Neural progenitor cell (in vitro differentiated cells): ENCODE results near the gene FLT3. TPM values are rescaled to one million over a fixed set of nuclear protein-coding genes. Genes with fewer than 3 reads are reported as not detected.
A peak's percentile ranks its signal among the peaks of the same experiment; 100 is the strongest.

Experiments used
- DNase-seq: peaks from one replicate; pipeline ENCODE4 v3.0.0-alpha.2; 2016; ENCODE audit warnings: low spot score
- H2AFZ ChIP-seq: fragments of 200-600 bp; sonication (generic); replicated peaks from 2 replicates; pipeline ENCODE4 v1.6.1; 2016; ENCODE audit warnings: antibody characterized with exemption
- H3F3A ChIP-seq: fragments of 200-600 bp; sonication (generic); 2 replicates; pipeline ENCODE4 v1.6.1; 2016; ENCODE audit warnings: antibody characterized with exemption, low read depth
- H3K27ac ChIP-seq: fragments of 200-600 bp; sonication (generic); 2 replicates; pipeline ENCODE4 v1.5.1; 2016; ENCODE audit warnings: mild to moderate bottlenecking
- H3K27me3 ChIP-seq: fragments of 200-600 bp; sonication (generic); 2 replicates; pipeline ENCODE4 v1.6.1; 2016; ENCODE audit warnings: mild to moderate bottlenecking, moderate library complexity
- H3K36me3 ChIP-seq: fragments of 200-600 bp; sonication (generic); 2 replicates; pipeline ENCODE4 v1.5.1; 2016
- H3K4me1 ChIP-seq: fragments of 200-600 bp; sonication (generic); 2 replicates; pipeline ENCODE4 v1.6.1; 2016; ENCODE audit warnings: mixed run types
- H3K4me2 ChIP-seq: fragments of 200-600 bp; sonication (generic); 2 replicates; pipeline ENCODE4 v1.6.1; 2016
- H3K4me3 ChIP-seq: fragments of 200-600 bp; sonication (generic); 2 replicates; pipeline ENCODE4 v1.5.1; 2016
- H3K79me2 ChIP-seq: fragments of 200-600 bp; sonication (generic); 2 replicates; pipeline ENCODE4 v1.6.1; 2016; ENCODE audit warnings: low read depth
- H3K9ac ChIP-seq: fragments of 200-600 bp; sonication (generic); 2 replicates; pipeline ENCODE4 v1.6.1; 2016
- H3K9me3 ChIP-seq: fragments of 200-600 bp; sonication (generic); 2 replicates; pipeline ENCODE4 v1.5.1; 2016; ENCODE audit warnings: low read depth
- H4K20me1 ChIP-seq: fragments of 200-600 bp; sonication (generic); 2 replicates; pipeline ENCODE4 v1.6.1; 2016; ENCODE audit warnings: low read depth
- H3K27ac Mint-ChIP-seq: 3 replicates; pipeline ENCODE4 v1.8.0; 2021; ENCODE audit warnings: mixed read lengths
- H3K27me3 Mint-ChIP-seq: 2 replicates; pipeline ENCODE4 v1.8.0; 2022; ENCODE audit warnings: low read depth, mild to moderate bottlenecking, inconsistent platforms, moderate library complexity, mixed read lengths; ENCODE audit not compliant: insufficient read depth
- H3K36me3 Mint-ChIP-seq: 3 replicates; pipeline ENCODE4 v1.8.0; 2021; ENCODE audit warnings: mixed read lengths
- H3K4me1 Mint-ChIP-seq: 3 replicates; pipeline ENCODE4 v1.8.0; 2021; ENCODE audit warnings: mixed read lengths
- H3K4me3 Mint-ChIP-seq: 3 replicates; pipeline ENCODE4 v1.8.0; 2021; ENCODE audit warnings: mild to moderate bottlenecking, moderate library complexity, mixed read lengths
- H3K9me3 Mint-ChIP-seq: 3 replicates; pipeline ENCODE4 v1.8.0; 2020; ENCODE audit warnings: mixed read lengths
- CTCF ChIP-seq: fragments of 200-600 bp; sonication (generic); IDR thresholded peaks from 2 replicates; pipeline ENCODE4 v1.5.1; 2017; ENCODE audit warnings: antibody characterized with exemption, mild to moderate bottlenecking
- EZH2 ChIP-seq: fragments of 200-600 bp; sonication (generic); IDR thresholded peaks from 2 replicates; pipeline ENCODE4 v1.6.1; 2017; ENCODE audit warnings: antibody characterized with exemption, mild to moderate bottlenecking, moderate library complexity
- EZH2phosphoT487 ChIP-seq: fragments of 200-600 bp; sonication (generic); IDR thresholded peaks from 2 replicates; pipeline ENCODE4 v1.6.1; 2017; ENCODE audit warnings: antibody characterized with exemption
- total RNA-seq: library from RNA; depleted of rRNA; stranded (reverse); fragments of >200 nt; gene quantifications from 2 replicates; pipeline ENCODE4 v1.2.3, GENCODE V29; 2015; ENCODE audit warnings: low replicate concordance

Gene FLT3
- total RNA-seq, 1 donor from 2014 or later = 0.58 TPM

GRCh38 chr13:28121224-28121623, 20.8 kb upstream of the FLT3 start:
- no peaks in the 10 kb centered on the region for H3K36me3 Mint-ChIP-seq
- Histone ChIP-seq H3F3A (no peaks in the 10 kb centered on the region), H3K9me3 (no peaks in the 10 kb centered on the region), H3K36me3 (no peaks in the 10 kb centered on the region), H4K20me1 (no peaks in the 10 kb centered on the region), H2AFZ (no peak overlapping the region), H3K27me3 (no peaks in the 10 kb centered on the region), H3K9ac (no peak overlapping the region), H3K4me2 (no peak overlapping the region), H3K27ac (no peak overlapping the region), H3K4me3 (no peak overlapping the region), H3K4me1 (no peaks in the 10 kb centered on the region), H3K79me2 (no peaks in the 10 kb centered on the region)
- H3K27ac Mint-ChIP-seq = no peak overlapping the region
- TF ChIP-seq EZH2 = no peak
- TF ChIP-seq EZH2phosphoT487 = no peak
- TF ChIP-seq CTCF = no peak
- H3K27me3 Mint-ChIP-seq = peaks cover 7% of the 10 kb centered on the region
- H3K4me1 Mint-ChIP-seq = no peaks in the 10 kb centered on the region
- H3K4me3 Mint-ChIP-seq = no peak overlapping the region
- no peaks in the 10 kb centered on the region for H3K9me3 Mint-ChIP-seq
- DNase-seq = no peak

GRCh38 chr13:28120317-28120716, 19.9 kb upstream of the FLT3 start:
- Histone ChIP-seq H3K4me1 (no peaks in the 10 kb centered on the region), H3K4me2 (no peak overlapping the region), H3K9me3 (no peaks in the 10 kb centered on the region), H3K27me3 (no peaks in the 10 kb centered on the region), H3K9ac (no peak overlapping the region), H3F3A (no peaks in the 10 kb centered on the region), H3K4me3 (no peak overlapping the region), H3K36me3 (no peaks in the 10 kb centered on the region), H2AFZ (no peak overlapping the region), H4K20me1 (no peaks in the 10 kb centered on the region), H3K79me2 (no peaks in the 10 kb centered on the region), H3K27ac (no peak overlapping the region)
- no peaks in the 10 kb centered on the region for H3K9me3 Mint-ChIP-seq
- no peak overlapping the region for H3K27ac Mint-ChIP-seq
- peaks cover 7% of the 10 kb centered on the region for H3K27me3 Mint-ChIP-seq
- no peaks in the 10 kb centered on the region for H3K36me3 Mint-ChIP-seq
- DNase-seq = no peak
- no peaks in the 10 kb centered on the region for H3K4me1 Mint-ChIP-seq
- H3K4me3 Mint-ChIP-seq = no peak overlapping the region
- TF ChIP-seq CTCF (no peak), EZH2 (no peak), EZH2phosphoT487 (no peak)

GRCh38 chr13:28117689-28118377, 17.5 kb upstream of the FLT3 start:
- Mint-ChIP-seq H3K27ac (no peak overlapping the region), H3K27me3 (peaks cover 5% of the 10 kb centered on the region), H3K9me3 (no peaks in the 10 kb centered on the region), H3K4me1 (no peaks in the 10 kb centered on the region), H3K36me3 (no peaks in the 10 kb centered on the region), H3K4me3 (no peak overlapping the region)
- Histone ChIP-seq H4K20me1 (no peaks in the 10 kb centered on the region), H3K27me3 (no peaks in the 10 kb centered on the region), H2AFZ (peak overlapping the region; percentile 75), H3K4me2 (no peak overlapping the region), H3K79me2 (no peaks in the 10 kb centered on the region), H3K27ac (no peak overlapping the region), H3K36me3 (no peaks in the 10 kb centered on the region), H3K4me3 (no peak overlapping the region), H3K9me3 (no peaks in the 10 kb centered on the region), H3F3A (no peaks in the 10 kb centered on the region), H3K9ac (no peak overlapping the region), H3K4me1 (no peaks in the 10 kb centered on the region)
- TF ChIP-seq EZH2 (no peak), EZH2phosphoT487 (no peak), CTCF (no peak)
- no peak for DNase-seq
